NOMO-1 (cell line): ENCODE data around the gene FBXO36.
"Not testable (repeated sequence)": the region's sequence is repeated elsewhere in the genome, so short reads cannot be mapped to it uniquely, and the experiment has no call there.

ENCODE experiments used
- DNase-seq, 2 experiments: peaks; one replicate each; lab custom pipeline; 2025; ENCODE audit not compliant: unreplicated experiment in 2 of 2; lab: John Stamatoyannopoulos, UW

Gene FBXO36, protein sequence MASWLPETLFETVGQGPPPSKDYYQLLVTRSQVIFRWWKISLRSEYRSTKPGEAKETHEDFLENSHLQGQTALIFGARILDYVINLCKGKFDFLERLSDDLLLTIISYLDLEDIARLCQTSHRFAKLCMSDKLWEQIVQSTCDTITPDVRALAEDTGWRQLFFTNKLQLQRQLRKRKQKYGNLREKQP

GRCh38 chr2:229922449-229923386 lies at the start of gene FBXO36:
Gene FBXO36 (plus strand): TSS chr2:229922503. CDS start chr2:229922514, 11 bp downstream.
- peak; percentile 76 to 92 for DNase-seq

- DNase-seq: no peak
These were observed 49.2 kb upstream of the FBXO36 start for GRCh38 chr2:229873123-229873581.

GRCh38 chr2:229874647-229875046 lies 47.7 kb upstream of the FBXO36 start:
- DNase-seq: no peak

GRCh38 chr2:229875549-229875948 lies 46.8 kb upstream of the FBXO36 start:
- no peak for DNase-seq

GRCh38 chr2:229879191-229879950 lies 42.9 kb upstream of the FBXO36 start:
- no peak for DNase-seq

DNA sequence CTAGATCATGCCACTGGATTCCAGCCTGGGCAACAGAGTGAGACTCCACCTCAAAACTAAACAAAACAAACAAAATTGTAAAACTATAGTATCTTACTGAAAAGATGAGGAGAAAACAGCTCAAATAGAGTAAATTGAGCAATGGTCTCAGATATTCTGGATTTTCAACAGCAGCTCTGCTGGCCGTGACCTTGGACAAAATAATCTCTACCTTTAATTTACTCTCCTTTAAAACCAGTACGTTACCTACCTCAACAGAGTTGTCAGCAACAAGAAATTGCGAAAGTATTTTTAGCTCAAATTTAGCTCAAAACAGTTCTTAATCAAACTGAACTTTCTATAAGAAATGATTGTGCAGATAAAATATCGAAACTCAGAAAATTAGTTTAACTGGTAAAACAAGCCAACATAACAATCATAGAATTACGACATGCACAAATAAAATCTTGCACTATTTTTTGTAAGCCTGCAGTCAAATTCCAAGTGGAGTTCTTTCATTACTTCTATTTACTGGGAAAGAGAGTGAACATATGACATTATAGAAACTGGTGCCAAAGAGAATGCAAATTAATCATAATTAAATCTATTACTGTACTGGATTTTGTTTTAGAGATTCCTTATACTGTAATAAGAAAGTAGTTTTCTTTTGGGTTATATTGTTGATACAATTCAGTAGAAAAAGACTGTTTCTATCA lies 41.3 kb upstream of the FBXO36 start:
- no peak for DNase-seq

DNA sequence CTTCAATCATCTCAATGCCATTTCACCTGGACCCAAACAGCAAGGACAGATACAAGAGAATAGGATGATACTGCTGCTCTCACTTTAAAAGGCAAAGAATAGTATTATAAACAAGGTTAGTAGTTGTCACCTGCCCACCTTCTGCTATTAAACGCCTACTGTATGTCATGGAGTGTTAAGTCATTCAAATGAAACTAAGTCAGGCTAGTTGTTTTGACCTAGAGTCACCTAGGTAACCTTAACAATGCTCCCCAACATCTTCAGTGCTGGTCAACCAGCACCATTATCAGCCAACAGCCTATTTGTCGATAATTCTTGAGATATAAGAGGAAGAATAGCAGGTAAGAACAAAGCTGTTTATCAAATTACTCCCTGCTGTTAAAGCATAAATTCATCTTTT lies 39.7 kb upstream of the FBXO36 start:
- no peak for DNase-seq

- no peak for DNase-seq
These were observed 37.3 kb upstream of the FBXO36 start for GRCh38 chr2:229884775-229885699.

GRCh38 chr2:229887441-229887840 lies 34.9 kb upstream of the FBXO36 start:
- no peak for DNase-seq

DNA sequence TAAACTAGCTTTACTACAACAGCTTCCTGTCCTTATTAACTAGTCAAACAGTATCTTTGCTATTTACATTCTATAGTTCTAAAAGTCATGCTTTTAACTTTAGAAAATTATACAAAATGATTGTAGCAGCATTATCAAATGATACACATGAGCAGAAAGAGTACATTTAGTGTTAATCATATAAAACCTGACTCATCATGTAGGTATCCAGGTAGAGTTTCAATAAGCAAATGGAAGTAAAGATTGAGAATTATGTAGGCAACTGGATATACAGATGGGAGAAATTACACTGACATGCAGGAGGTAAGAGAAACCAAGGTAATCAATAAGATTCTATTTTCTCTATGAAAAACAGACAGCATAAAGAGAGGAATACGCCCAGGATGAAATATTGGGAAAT lies 34.3 kb upstream of the FBXO36 start:
- DNase-seq: no peak

DNA sequence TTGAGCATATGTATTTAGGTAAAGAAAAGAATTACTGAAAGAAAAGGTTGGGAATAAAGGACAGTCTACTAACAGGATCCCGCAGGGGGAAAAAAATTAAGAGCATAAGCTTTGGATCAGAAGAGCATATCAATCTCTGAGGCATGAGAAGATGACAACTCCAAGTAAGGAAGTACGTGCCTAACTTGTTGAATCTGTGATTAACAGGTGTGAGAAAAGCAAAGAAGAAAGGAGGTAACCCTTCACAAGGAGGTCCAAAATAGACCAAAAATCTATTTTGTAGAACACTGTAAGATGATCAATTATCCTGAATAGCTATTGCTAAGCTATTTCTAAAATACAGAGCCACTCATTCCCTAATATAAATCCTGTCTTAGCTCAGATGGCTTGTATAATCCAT lies 33.3 kb upstream of the FBXO36 start:
- DNase-seq: no peak

GRCh38 chr2:229896857-229897256 lies 25.4 kb upstream of the FBXO36 start:
- no peak for DNase-seq

GRCh38 chr2:229899604-229900003 lies 22.7 kb upstream of the FBXO36 start:
- no peak for DNase-seq

DNA sequence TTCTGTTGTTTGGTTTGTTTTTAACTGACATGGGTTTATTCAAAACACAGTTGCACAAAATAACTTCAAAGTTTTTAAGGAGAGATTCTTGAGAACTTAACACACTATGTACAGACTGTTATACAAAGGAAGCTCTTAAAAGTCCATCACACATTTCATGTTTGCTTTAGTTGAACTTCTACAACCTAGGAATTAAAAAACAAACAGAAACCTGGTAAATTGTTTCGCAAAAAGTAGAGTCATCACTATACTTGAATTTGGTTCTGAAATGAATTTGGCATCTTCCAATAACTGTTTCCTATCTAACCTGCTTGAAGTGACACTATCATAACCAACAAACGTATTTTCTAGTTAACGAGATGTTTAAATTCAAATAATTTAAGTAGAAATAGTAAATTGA lies 22.3 kb upstream of the FBXO36 start:
- DNase-seq: no peak

DNA sequence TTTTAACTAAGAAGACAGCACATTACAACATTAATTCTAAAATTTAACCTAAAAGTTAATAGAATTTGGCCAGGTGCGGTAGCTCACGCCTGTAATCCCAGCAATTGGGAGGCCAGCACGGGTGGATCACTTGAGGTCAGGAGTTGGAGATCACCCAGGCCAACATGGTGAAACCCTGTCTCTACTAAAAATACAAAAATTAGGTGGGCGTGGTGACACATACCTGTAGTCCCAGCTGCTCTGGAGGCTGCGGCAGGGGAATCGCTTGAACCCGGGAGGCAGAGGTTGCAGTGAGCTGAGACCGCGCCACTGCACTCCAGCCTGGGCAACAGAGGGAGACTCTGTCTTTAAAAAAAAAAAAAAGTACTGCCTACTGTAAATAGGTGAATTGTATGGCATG lies 21.8 kb upstream of the FBXO36 start:
- DNase-seq: not testable (repeated sequence)

GRCh38 chr2:229901819-229902218 lies 20.5 kb upstream of the FBXO36 start:
- DNase-seq: no peak

DNA sequence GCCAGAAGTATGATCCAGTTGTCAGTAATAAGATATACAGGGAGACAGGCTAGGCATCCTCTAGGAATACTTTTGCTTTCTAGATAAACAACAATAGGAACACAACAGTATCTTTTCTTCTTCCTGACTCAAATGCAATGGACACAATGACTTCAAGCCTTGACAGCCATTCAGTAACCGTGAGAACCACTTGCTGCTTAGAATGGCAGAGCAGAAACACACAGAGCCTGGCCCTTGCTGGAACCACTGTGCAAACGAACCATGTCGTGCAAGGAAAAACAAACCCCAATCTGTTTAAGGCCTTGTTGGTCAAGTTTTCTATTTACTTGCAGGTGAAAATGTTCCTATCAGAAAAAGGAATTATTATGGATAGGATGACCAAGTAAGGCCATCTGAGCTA lies 19.3 kb upstream of the FBXO36 start:
- no peak for DNase-seq

- DNase-seq: no peak
These were observed 16.7 kb upstream of the FBXO36 start for GRCh38 chr2:229905601-229906000.

DNA sequence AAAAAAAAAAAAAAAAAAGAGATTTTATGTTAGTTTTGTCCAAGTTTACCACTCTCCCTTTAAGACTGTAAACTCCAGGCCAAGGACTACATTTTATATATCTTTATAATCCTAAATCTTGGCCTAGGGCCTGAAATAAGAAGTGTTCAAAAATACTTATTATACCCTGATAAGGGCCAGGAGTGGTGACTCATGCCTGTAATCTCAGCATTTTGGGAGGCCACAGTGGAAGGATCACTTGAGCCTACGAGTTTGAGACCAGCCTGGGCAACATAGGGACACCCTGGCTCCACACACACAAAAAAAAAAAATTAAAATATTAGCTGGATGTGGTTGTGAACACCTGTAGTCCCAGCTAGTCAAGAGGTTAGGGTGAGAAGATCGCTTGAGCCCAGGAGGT lies 13.2 kb upstream of the FBXO36 start:
- DNase-seq: no peak
